HepG2 (cell line): Measurements from ENCODE around the gene IQCE. TPM values are rescaled to one million over a fixed set of nuclear protein-coding genes. Genes with fewer than 3 reads are reported as not detected.

Source experiments
- ATAC-seq: fragments of 200-7000 bp; cut with Tn5 transposase; 3 replicates; pipeline ENCODE4 v1.9.1; 2020; ENCODE audit warnings: mild to moderate bottlenecking, moderate library complexity
- BruUV-seq: library from RNA; stranded (reverse); fragments of 400-500 nt; replicated peaks from 2 replicates; lab custom pipeline; 2021; lab: Mats Ljungman, UMichigan
- CTCF ChIA-PET: fragments of 300-600 bp; formaldehyde crosslinking; extraction: SDS; loops from one replicate; lab custom pipeline; 2021; ENCODE audit warnings: low total read pairs, inconsistent platforms, low intra/inter-chr PET ratio; lab: Yijun Ruan, JAX
- POLR2A ChIA-PET: fragments of 350-600 bp; sonication (Branson Sonifier 250); formaldehyde crosslinking; loops from one replicate; lab custom pipeline; 2020; ENCODE audit warnings: antibody characterized with exemption, inconsistent platforms; lab: Yijun Ruan, JAX
- DNase-seq: peaks from one replicate; pipeline ENCODE4 v3.0.0-alpha.2; 2015; ENCODE audit warnings: low spot score
- FAIRE-seq: peaks from 3 replicates; lab custom pipeline; 2011; peaks lifted over from hg19 to GRCh38; lab: Jason Lieb, UNC
- H2AFZ ChIP-seq: one replicate; pipeline ENCODE4 v1.6.1; 2011; ENCODE audit warnings: low read length, inconsistent platforms
- H3K27ac ChIP-seq: fragments of 300-600 bp; 3 replicates; pipeline ENCODE4 v1.8.0; 2011; ENCODE audit warnings: mixed run types, mild to moderate bottlenecking, mixed read lengths, low read length, inconsistent platforms; ENCODE audit not compliant: insufficient read depth; ENCODE audit errors: extremely low read length
- H3K27me3 ChIP-seq, 2 experiments: fragments of 200-600 bp in 1 of 2; 2 replicates in 1 of 2; 3 replicates in 1 of 2; pipeline versions ENCODE4 v1.6.0 to v1.8.0; 2011; ENCODE audit warnings: low read length in 2 of 2, mild to moderate bottlenecking in 2 of 2, moderate library complexity in 2 of 2, inconsistent platforms in 1 of 2; ENCODE audit not compliant: insufficient read depth in 2 of 2, control insufficient read depth in 1 of 2
- H3K36me3 ChIP-seq, 2 experiments: fragments of 200-600 bp in 1 of 2; replicated peaks in 1 of 2; 2 replicates in 1 of 2; 3 replicates in 1 of 2; pipeline versions ENCODE4 v1.5.1 to v1.8.0; 2011; ENCODE audit warnings: low read length in 2 of 2, inconsistent platforms in 1 of 2; ENCODE audit not compliant: insufficient read depth in 2 of 2, control insufficient read depth in 1 of 2
- H3K4me1 ChIP-seq: 2 replicates; pipeline ENCODE4 v1.5.1; 2012; ENCODE audit warnings: low read length, inconsistent platforms; ENCODE audit not compliant: insufficient read depth
- H3K4me2 ChIP-seq: 2 replicates; pipeline ENCODE4 v1.6.0; 2011; ENCODE audit warnings: low read depth, low read length, inconsistent platforms
- H3K4me3 ChIP-seq, 3 experiments: fragments of 200-600 bp in 1 of 3; sonication (generic), shearing (Covaris generic) in 1 of 3; replicated peaks in 1 of 3; 2 replicates each; pipeline ENCODE4 v1.5.1; 2011 to 2016; ENCODE audit warnings: low read length in 3 of 3, inconsistent platforms in 2 of 3, low read depth in 2 of 3, mild to moderate bottlenecking in 2 of 3, control low read depth in 1 of 3, mixed read lengths in 1 of 3; ENCODE audit not compliant: insufficient read depth in 1 of 3
- H3K79me2 ChIP-seq: one replicate; pipeline ENCODE4 v1.6.1; 2011; ENCODE audit warnings: low read length, inconsistent platforms; ENCODE audit not compliant: insufficient read depth
- H3K9ac ChIP-seq: 2 replicates; pipeline ENCODE4 v1.6.0; 2011; ENCODE audit warnings: mild to moderate bottlenecking, low read depth, low read length, inconsistent platforms; ENCODE audit not compliant: insufficient read depth
- H3K9me3 ChIP-seq: 2 replicates; pipeline ENCODE4 v1.5.1; 2012; ENCODE audit warnings: mild to moderate bottlenecking, low read length
- H4K20me1 ChIP-seq: 2 replicates; pipeline ENCODE4 v1.6.0; 2011; ENCODE audit warnings: inconsistent platforms, mild to moderate bottlenecking, low read length, moderate library complexity; ENCODE audit not compliant: insufficient read depth
- CHD4 ChIP-seq: fragments of 200-600 bp; sonication (generic); IDR thresholded peaks from 2 replicates; pipeline ENCODE4 v1.7.0; 2017; ENCODE audit warnings: mild to moderate bottlenecking, low read length, borderline replicate concordance
- MLLT10 ChIP-seq: sonication (generic); formaldehyde crosslinking; IDR thresholded peaks from 2 replicates; pipeline ENCODE4 v1.4.0; 2020; ENCODE audit warnings: missing genetic modification reagents
- REST ChIP-seq, 2 experiments: IDR thresholded peaks; 2 replicates each; pipeline ENCODE4 v1.6.1; 2011 to 2012; ENCODE audit warnings: low read length in 2 of 2, borderline replicate concordance in 1 of 2, low read depth in 1 of 2, mild to moderate bottlenecking in 1 of 2, moderate library complexity in 1 of 2
- ZBTB33 ChIP-seq: sonication (generic); formaldehyde crosslinking; IDR thresholded peaks from 2 replicates; pipeline ENCODE4 v1.4.0; 2020; ENCODE audit warnings: missing genetic modification reagents
- WGBS: methylation state at CpG from one replicate; pipeline ENCODE4 v1.1.6; 2017; ENCODE audit warnings: low lambda C conversion rate; 5-methylcytosine and 5-hydroxymethylcytosine counted together
- in situ Hi-C: cut with HindIII; loops from 2 replicates; pipeline ENCODE4 v1.10.0; 2017; ENCODE audit warnings: low pct_unique_long_range_greater_than_20kb; ENCODE audit not compliant: extremely low pct_ligation_motif_present
- intact Hi-C: fragments of 100-400 bp; cut with micrococcal nuclease; formaldehyde crosslinking; loops from one replicate; pipeline ENCODE4 v1.10.0; 2022; ENCODE audit not compliant: unreplicated experiment
- polyA plus RNA-seq, 8 experiments: library from polyadenylated mRNA; depleted of rRNA in 3 of 8; stranded (reverse) in 7 of 8; unstranded in 1 of 8; fragments of >200 nt; fragmentation: Illumina TruSeq in 4 of 8; extraction: Trizol in 4 of 8; gene quantifications; 2 replicates each; pipeline versions ENCODE4 v1.2.1 to v1.2.3, GENCODE V29; 2011 to 2016; ENCODE audit warnings: low read depth in 4 of 8, missing spikeins in 1 of 8, mixed read lengths in 1 of 8; ENCODE audit not compliant: insufficient read depth in 1 of 8
- total RNA-seq, 5 experiments: library from RNA; depleted of rRNA; stranded (reverse); fragments of >200 nt; fragmentation: Illumina TruSeq; extraction: Trizol; gene quantifications; 2 replicates each; pipeline ENCODE4 v1.2.3, GENCODE V29; 2016; ENCODE audit warnings: low read depth in 1 of 5

The IQCE gene
- total and polyA plus RNA-seq, 2 of the 13 experiments (the other 11 are each of a cell fraction or from before 2014, with no cell fraction given), result 1.5 to 2.5 TPM

- DNase-seq, result no peak
- H3K9me3 ChIP-seq, result no peaks in the 10 kb centered on the region
- H2AFZ ChIP-seq, result no peak overlapping the region
- no peak overlapping the region for H3K9ac ChIP-seq
- 92% methylated on average over 29 of the region's 31 CpGs for WGBS
- H3K36me3 ChIP-seq, result peaks cover 11 to 45% of the 10 kb centered on the region in 2 experiments; a peak in 4 of 5 replicates
- no TSS peak for BruUV-seq
- H4K20me1 ChIP-seq, result no peaks in the 10 kb centered on the region
- in situ Hi-C loops (no loop called here), intact Hi-C loops (no loop called here)
- no peaks in the 10 kb centered on the region for H3K27me3 ChIP-seq
- no peak overlapping the region for H3K4me3 ChIP-seq
- peak; percentile 11 to 22; a peak in 2 of 4 replicates for TF ChIP-seq REST (IDR thresholded peaks at IDR 0.05; ENCODE audit: borderline replicate concordance in 1 of 2, low read depth in 1 of 2, low read length in 2 of 2)
- TF ChIP-seq CHD4, result no peak
- ATAC-seq, result no peak
- H3K4me1 ChIP-seq, result no peaks in the 10 kb centered on the region
- no peak overlapping the region for H3K4me2 ChIP-seq
- H3K79me2 ChIP-seq, result no peaks in the 10 kb centered on the region
- no peak overlapping the region for H3K27ac ChIP-seq
- FAIRE-seq, result no peak
- ChIA-PET POLR2A (no interaction called here), CTCF (no interaction called here)
Observed at GRCh38 chr7:2546776-2547586, 11.8 kb upstream of the IQCE start.

- DNase-seq (no peak), FAIRE-seq (no peak), ATAC-seq (no peak)
- no peaks in the 10 kb centered on the region for H4K20me1 ChIP-seq
- POLR2A ChIA-PET, result no interaction called here
- no peak overlapping the region for H2AFZ ChIP-seq
- intact Hi-C loops (no loop called here), in situ Hi-C loops (no loop called here)
- CTCF ChIA-PET, result no interaction called here
- H3K4me1 ChIP-seq, result peaks cover 26% of the 10 kb centered on the region
- TF ChIP-seq ZBTB33 (CRISPR knock-in tag) (peak; percentile 79; the same call in 1 of the 2 replicates), MLLT10 (CRISPR knock-in tag) (no peak)
- H3K79me2 ChIP-seq, result peaks cover 14% of the 10 kb centered on the region
- H3K4me2 ChIP-seq, result no peak overlapping the region
- BruUV-seq, result no TSS peak
- H3K27me3 ChIP-seq, result no peaks in the 10 kb centered on the region
- WGBS, result 94% methylated on average over 8 of the region's 8 CpGs
- H3K27ac ChIP-seq, result no peak overlapping the region
- H3K4me3 ChIP-seq, result no peak overlapping the region
- H3K36me3 ChIP-seq, result peaks cover 5 to 25% of the 10 kb centered on the region in 2 experiments; a peak in 3 of 5 replicates
- no peak overlapping the region for H3K9ac ChIP-seq
- no peaks in the 10 kb centered on the region for H3K9me3 ChIP-seq
Observed at GRCh38 chr7:2551418-2551817, 7.4 kb upstream of the IQCE start.
